CD4-positive, alpha-beta T cell (primary cell): ENCODE results near the gene PKHD1. TPM values are rescaled to one million over a fixed set of nuclear protein-coding genes. Genes with fewer than 3 reads are reported as not detected.

ENCODE experiments used
- ATAC-seq: fragments of 200-7000 bp; cut with Tn5 transposase; one replicate; pipeline ENCODE4 v1.10.0; 2022; ENCODE audit warnings: mild to moderate bottlenecking; ENCODE audit not compliant: poor library complexity
- CTCF ChIA-PET: fragments of 350-600 bp; sonication (Branson Sonifier 250); formaldehyde crosslinking; loops from one replicate; lab custom pipeline; 2021; ENCODE audit warnings: antibody characterized with exemption, inconsistent platforms; lab: Charles Lee
- POLR2A ChIA-PET: fragments of 350-600 bp; sonication (Branson Sonifier 250); formaldehyde crosslinking; loops from one replicate; lab custom pipeline; 2021; ENCODE audit warnings: antibody characterized with exemption, inconsistent platforms; lab: Charles Lee
- DNase-seq, 14 experiments: peaks; one replicate each; pipeline ENCODE4 v3.0.0-alpha.2; 2013 to 2020; ENCODE audit warnings: mixed read lengths in 2 of 14
- H3K27ac ChIP-seq, 2 donors: one replicate each; pipeline versions ENCODE4 v1.5.1 to v1.7.0; 2013; ENCODE audit warnings: low read length in 2 of 2, low read depth in 1 of 2, mild to moderate bottlenecking in 1 of 2
- H3K27me3 ChIP-seq, 2 experiments: 1 replicate in 1 of 2; 2 replicates in 1 of 2; pipeline versions ENCODE4 v1.6.1 to v1.7.0; 2013; ENCODE audit warnings: low read length in 2 of 2, control low read depth in 1 of 2, mild to moderate bottlenecking in 1 of 2, moderate library complexity in 1 of 2; ENCODE audit not compliant: insufficient read depth in 2 of 2, control insufficient read depth in 1 of 2
- H3K36me3 ChIP-seq: one replicate; pipeline ENCODE4 v1.6.1; 2013; ENCODE audit warnings: low read length, control low read depth; ENCODE audit not compliant: insufficient read depth
- H3K4me1 ChIP-seq: one replicate; pipeline ENCODE4 v1.6.1; 2013; ENCODE audit warnings: low read length, control low read depth; ENCODE audit not compliant: insufficient read depth
- H3K4me3 ChIP-seq: one replicate; pipeline ENCODE4 v1.5.1; 2013; ENCODE audit warnings: mild to moderate bottlenecking, low read length, moderate library complexity
- H3K9me3 ChIP-seq, 2 experiments: 1 replicate in 1 of 2; 2 replicates in 1 of 2; pipeline versions ENCODE4 v1.6.1 to v1.7.0; 2013; ENCODE audit warnings: low read length in 2 of 2, mild to moderate bottlenecking in 2 of 2, control low read depth in 1 of 2, moderate library complexity in 1 of 2; ENCODE audit not compliant: control insufficient read depth in 1 of 2, insufficient read depth in 1 of 2
- H3K27ac Mint-ChIP-seq: one replicate; pipeline ENCODE4 v1.8.0; 2020; ENCODE audit warnings: mixed read lengths
- H3K27me3 Mint-ChIP-seq: one replicate; pipeline ENCODE4 v1.8.0; 2021; ENCODE audit warnings: mixed read lengths
- H3K36me3 Mint-ChIP-seq: one replicate; pipeline ENCODE4 v1.8.0; 2021; ENCODE audit warnings: low read depth, mixed read lengths
- H3K4me1 Mint-ChIP-seq: one replicate; pipeline ENCODE4 v1.8.0; 2021; ENCODE audit warnings: low read depth, mixed read lengths
- H3K4me3 Mint-ChIP-seq: one replicate; pipeline ENCODE4 v1.8.0; 2020; ENCODE audit warnings: mild to moderate bottlenecking, mixed read lengths
- H3K9me3 Mint-ChIP-seq: one replicate; pipeline ENCODE4 v1.8.0; 2020; ENCODE audit warnings: mixed read lengths
- CTCF ChIP-seq: fragments of 200-600 bp; IDR thresholded peaks from one replicate; pipeline ENCODE4 v1.8.0; 2022; ENCODE audit warnings: antibody characterized with exemption, mild to moderate bottlenecking
- intact Hi-C, 2 experiments: fragments of 100-400 bp; cut with DNase I in 1 of 2; cut with micrococcal nuclease in 1 of 2; formaldehyde crosslinking; loops; one replicate each; pipeline versions ENCODE4 v1.15.1 to v1.9.0; 2023 to 2025; cut with DNase I, micrococcal nuclease
- total RNA-seq, 174 experiments: library from RNA in 2 of 174; stranded (reverse) in 2 of 174; gene quantifications; one replicate each; pipeline ENCODE4 v1.2.3 and lab custom pipeline; 2021 to 2026

PKHD1 gene
- total RNA-seq, 2 experiments from 2014 or later = 0.03 TPM; not detected in 1

GRCh38 chr6:51678905-51679620 is 408.4 kb downstream of the PKHD1 start:
- H3K27ac ChIP-seq = no peak overlapping the region

GRCh38 chr6:51678274-51678673 is 409.1 kb downstream of the PKHD1 start:
- Histone ChIP-seq H3K27me3 (no peaks in the 10 kb centered on the region), H3K4me1 (no peaks in the 10 kb centered on the region), H3K36me3 (no peaks in the 10 kb centered on the region), H3K4me3 (no peak overlapping the region), H3K27ac (no peak overlapping the region), H3K9me3 (no peaks in the 10 kb centered on the region)
- no peak overlapping the region for H3K27ac Mint-ChIP-seq
- DNase-seq (no peak), ATAC-seq (no peak)
- no peaks in the 10 kb centered on the region for H3K9me3 Mint-ChIP-seq
- ChIA-PET POLR2A (no interaction called here), CTCF (no interaction called here)
- TF ChIP-seq CTCF = no peak
- intact Hi-C loops = no loop called here
- H3K4me1 Mint-ChIP-seq = no peaks in the 10 kb centered on the region
- no peak overlapping the region for H3K4me3 Mint-ChIP-seq
- H3K27me3 Mint-ChIP-seq = peaks cover 7% of the 10 kb centered on the region
- no peaks in the 10 kb centered on the region for H3K36me3 Mint-ChIP-seq

More at GRCh38 chr6:51678905-51679620, 408.4 kb downstream of the PKHD1 start:
- Mint-ChIP-seq H3K36me3 (no peaks in the 10 kb centered on the region), H3K9me3 (no peaks in the 10 kb centered on the region), H3K4me1 (no peaks in the 10 kb centered on the region), H3K27me3 (no peaks in the 10 kb centered on the region), H3K27ac (no peak overlapping the region), H3K4me3 (no peak overlapping the region)
- Histone ChIP-seq H3K9me3 (no peaks in the 10 kb centered on the region), H3K27me3 (no peaks in the 10 kb centered on the region), H3K4me3 (no peak overlapping the region), H3K4me1 (no peaks in the 10 kb centered on the region), H3K36me3 (no peaks in the 10 kb centered on the region)
- ATAC-seq = no peak
- no peak for TF ChIP-seq CTCF
- DNase-seq = no peak
- POLR2A ChIA-PET = no interaction called here
- CTCF ChIA-PET = no interaction called here
- intact Hi-C loops = no loop called here

DNA sequence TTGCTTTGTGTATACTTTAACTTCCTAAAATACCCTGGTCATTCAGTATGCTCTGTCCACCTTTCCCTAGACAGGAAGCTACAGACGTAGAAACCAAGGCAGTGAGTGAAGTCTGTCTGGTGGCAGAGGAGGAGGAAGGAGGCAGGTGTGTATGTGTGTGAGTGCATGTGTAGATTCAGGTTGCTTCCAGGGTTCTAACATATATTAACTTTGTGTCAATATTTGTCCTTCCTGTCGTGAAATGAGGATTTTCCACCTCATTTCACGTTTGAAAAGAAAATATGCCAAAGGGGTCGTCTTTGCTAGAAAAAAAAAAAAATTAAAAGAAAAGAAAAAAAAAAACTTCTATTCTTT is 411.5 kb downstream of the PKHD1 start:
- CTCF ChIA-PET = no interaction called here
- intact Hi-C loops = no loop called here
- TF ChIP-seq CTCF = no peak
- no peak for DNase-seq
- Mint-ChIP-seq H3K4me1 (no peaks in the 10 kb centered on the region), H3K36me3 (no peaks in the 10 kb centered on the region), H3K27me3 (peaks cover 8% of the 10 kb centered on the region), H3K9me3 (no peaks in the 10 kb centered on the region), H3K4me3 (no peak overlapping the region), H3K27ac (no peak overlapping the region)
- no peaks in the 10 kb centered on the region for H3K36me3 ChIP-seq
- POLR2A ChIA-PET = no interaction called here
- no peaks in the 10 kb centered on the region for H3K27me3 ChIP-seq
- H3K4me1 ChIP-seq = no peaks in the 10 kb centered on the region
- no peak for ATAC-seq
- H3K27ac ChIP-seq = no peak overlapping the region
- H3K4me3 ChIP-seq = no peak overlapping the region
- H3K9me3 ChIP-seq = no peaks in the 10 kb centered on the region
